Psoas muscle (tissue), 8 donors: ENCODE measurements around the gene DIAPH3. TPM values are rescaled to one million over a fixed set of nuclear protein-coding genes. Genes with fewer than 3 reads are reported as not detected.

Experiments used
- ATAC-seq, 4 donors: fragments of 200-7000 bp; cut with Tn5 transposase; one replicate each; pipeline ENCODE4 v1.9.1; 2020; ENCODE audit warnings: moderate library complexity in 3 of 4, mild to moderate bottlenecking in 2 of 4
- DNase-seq, 2 donors: peaks; one replicate each; pipeline ENCODE4 v3.0.0-alpha.2; 2020
- H3K27ac ChIP-seq: fragments of 200-600 bp; one replicate; pipeline ENCODE4 v1.8.0; 2022
- H3K27me3 ChIP-seq, 3 donors: fragments of 200-600 bp in 1 of 3; one replicate each; pipeline versions ENCODE4 v1.6.1 to v1.8.0; 2013 to 2022; ENCODE audit warnings: low read length in 2 of 3, mild to moderate bottlenecking in 2 of 3, moderate library complexity in 1 of 3; ENCODE audit not compliant: insufficient read depth in 3 of 3
- H3K36me3 ChIP-seq, 2 donors: fragments of 200-600 bp in 1 of 2; one replicate each; pipeline versions ENCODE4 v1.6.1 to v1.8.0; 2013 to 2022; ENCODE audit warnings: low read depth in 1 of 2, mild to moderate bottlenecking in 1 of 2, moderate library complexity in 1 of 2; ENCODE audit not compliant: insufficient read depth in 1 of 2
- H3K4me1 ChIP-seq: fragments of 200-600 bp; one replicate; pipeline ENCODE4 v1.8.0; 2022
- H3K4me3 ChIP-seq: fragments of 200-600 bp; one replicate; pipeline ENCODE4 v1.8.0; 2022; ENCODE audit warnings: mild to moderate bottlenecking
- H3K9me3 ChIP-seq: fragments of 200-600 bp; one replicate; pipeline ENCODE4 v1.8.0; 2022
- WGBS, 3 donors: extraction: QIAGEN DNeasy Blood & Tissue Kit; methylation state at CpG; one replicate each; pipeline versions ENCODE4 v1.1.6 to v1.1.7; 2013; 5-methylcytosine and 5-hydroxymethylcytosine counted together
- intact Hi-C, 2 donors: fragments of 100-400 bp; cut with DNase I; formaldehyde crosslinking; loops; one replicate each; pipeline versions ENCODE4 v1.11.0 to v1.14.2; 2022
- polyA plus RNA-seq, 3 donors: library from polyadenylated mRNA; stranded (reverse); fragments of 200-250 nt; gene quantifications; one replicate each; pipeline ENCODE4 v1.2.3, GENCODE V29; 2013
- total RNA-seq, 4 donors: library from RNA; stranded (reverse); fragmentation: NEBNext Ultra II Directional in 2 of 4; extraction: Animal tissue kit (Norgen Biotek cat#: 25700) in 2 of 4; gene quantifications; one replicate each; pipeline versions ENCODE4 v1.2.1 to v1.2.4, GENCODE V29; 2021 to 2023
- TF ChIP-seq, protein P1 (sequence below): fragments of 200-600 bp; IDR thresholded peaks from one replicate; pipeline ENCODE4 v1.8.0; 2022; ENCODE audit warnings: antibody characterized with exemption
- donor health status: healthy with polysubstance abuse.
- donor health status: DM: no; HTN: no; CAD: no; lungs with moderate emphysema.
- donor health status: Bipolar disorder and iron deficiency.
- donor health status: healthy.
- donor health status: DM: yes; HTN: yes; CAD: no.
- donor health status: DM: no; HTN: no; CAD: no.
- donor health status: DM: no; HTN: no; CAD: no.
- donor health status: DM: yes; HTN: yes; CAD: no.

DIAPH3 gene
- total and polyA plus RNA-seq, 7 donors, result 0.03 to 0.10 (median 0.08) TPM; not detected in 4

DNA sequence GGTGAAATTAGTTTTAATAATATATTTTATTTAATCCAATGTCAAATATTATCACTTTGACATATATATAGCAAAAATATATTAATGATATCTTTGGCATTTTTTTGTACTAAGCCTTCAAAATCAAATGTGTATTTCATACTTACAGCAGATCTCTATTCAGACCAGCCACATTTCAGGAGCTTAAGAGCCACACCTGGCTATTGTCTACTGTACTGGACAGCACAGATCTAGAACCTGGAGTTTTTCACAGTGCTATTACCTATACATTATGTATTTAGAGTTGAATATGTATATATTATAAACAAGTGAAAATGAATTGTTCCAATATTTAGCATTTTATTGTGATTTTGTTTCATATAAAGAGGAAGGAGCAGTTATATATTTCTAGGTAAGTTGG, 486.3 kb downstream of the DIAPH3 start:
- Histone ChIP-seq H3K9me3 (no peaks in the 10 kb centered on the region), H3K27me3 (no peaks in the 10 kb centered on the region), H3K27ac (no peak overlapping the region), H3K4me3 (no peak overlapping the region), H3K4me1 (peaks cover 4% of the 10 kb centered on the region), H3K36me3 (no peaks in the 10 kb centered on the region)
- intact Hi-C loops, result loop anchor here in 1 of 2 donors (5.0 to 10.0 kb wide), 2 partner anchors 285 to 343 kb away; no protein-coding TSS in a partner anchor
- TF ChIP-seq, protein P1, sequence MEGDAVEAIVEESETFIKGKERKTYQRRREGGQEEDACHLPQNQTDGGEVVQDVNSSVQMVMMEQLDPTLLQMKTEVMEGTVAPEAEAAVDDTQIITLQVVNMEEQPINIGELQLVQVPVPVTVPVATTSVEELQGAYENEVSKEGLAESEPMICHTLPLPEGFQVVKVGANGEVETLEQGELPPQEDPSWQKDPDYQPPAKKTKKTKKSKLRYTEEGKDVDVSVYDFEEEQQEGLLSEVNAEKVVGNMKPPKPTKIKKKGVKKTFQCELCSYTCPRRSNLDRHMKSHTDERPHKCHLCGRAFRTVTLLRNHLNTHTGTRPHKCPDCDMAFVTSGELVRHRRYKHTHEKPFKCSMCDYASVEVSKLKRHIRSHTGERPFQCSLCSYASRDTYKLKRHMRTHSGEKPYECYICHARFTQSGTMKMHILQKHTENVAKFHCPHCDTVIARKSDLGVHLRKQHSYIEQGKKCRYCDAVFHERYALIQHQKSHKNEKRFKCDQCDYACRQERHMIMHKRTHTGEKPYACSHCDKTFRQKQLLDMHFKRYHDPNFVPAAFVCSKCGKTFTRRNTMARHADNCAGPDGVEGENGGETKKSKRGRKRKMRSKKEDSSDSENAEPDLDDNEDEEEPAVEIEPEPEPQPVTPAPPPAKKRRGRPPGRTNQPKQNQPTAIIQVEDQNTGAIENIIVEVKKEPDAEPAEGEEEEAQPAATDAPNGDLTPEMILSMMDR, result no peak
- DNase-seq, result no peak
- ATAC-seq, result no peak

GRCh38 chr13:59674616-59675015, 489.1 kb downstream of the DIAPH3 start:
- Histone ChIP-seq H3K9me3 (no peaks in the 10 kb centered on the region), H3K36me3 (no peaks in the 10 kb centered on the region), H3K4me3 (no peak overlapping the region), H3K4me1 (peaks cover 4% of the 10 kb centered on the region), H3K27ac (no peak overlapping the region), H3K27me3 (no peaks in the 10 kb centered on the region)
- TF ChIP-seq, protein P1, result no peak
- WGBS, 3 donors, result 92 to 100% (median 98%) methylated on average over 1 of the region's 1 CpG
- intact Hi-C loops, result loop anchor here in 1 of 2 donors (5.0 to 10.0 kb wide), 2 partner anchors 282 to 340 kb away; no protein-coding TSS in a partner anchor
- ATAC-seq (no peak), DNase-seq (no peak)

DNA sequence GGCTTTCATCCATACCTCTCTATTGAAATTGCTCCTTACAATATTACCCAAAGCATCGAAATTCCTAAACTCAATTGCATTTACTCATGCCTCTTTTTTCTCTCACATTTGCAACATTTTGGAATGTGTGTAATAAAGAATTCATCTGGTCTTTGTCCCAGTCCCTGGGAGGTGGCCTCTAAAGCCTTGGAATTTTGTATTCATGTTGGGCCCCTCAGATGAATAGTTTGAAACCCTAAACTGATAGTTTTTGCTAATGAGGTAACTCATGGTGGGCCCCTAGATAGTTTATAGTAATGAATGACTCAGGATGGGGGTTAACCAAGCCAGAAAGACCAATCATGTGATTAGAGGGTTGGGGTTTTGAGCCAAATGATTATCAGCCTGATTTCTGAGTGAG, 490.4 kb downstream of the DIAPH3 start:
- Histone ChIP-seq H3K4me3 (no peak overlapping the region), H3K36me3 (no peaks in the 10 kb centered on the region), H3K4me1 (peaks cover 4% of the 10 kb centered on the region), H3K27me3 (no peaks in the 10 kb centered on the region), H3K9me3 (no peaks in the 10 kb centered on the region), H3K27ac (no peak overlapping the region)
- intact Hi-C loops, result loop anchor here in 1 of 2 donors (10.0 kb wide), 1 partner anchor 338 kb away; no protein-coding TSS in a partner anchor
- ATAC-seq (no peak), DNase-seq (no peak)
- WGBS, 3 donors, result 90 to 96% (median 93%) methylated on average over 1 of the region's 1 CpG
- TF ChIP-seq, protein P1, result no peak

- no peak for DNase-seq
- H3K4me3 ChIP-seq, result no peak overlapping the region
- no peaks in the 10 kb centered on the region for H3K9me3 ChIP-seq
- intact Hi-C loops, result loop anchor here in 1 of 2 donors (10.0 kb wide), 1 partner anchor 338 kb away; no protein-coding TSS in a partner anchor
- H3K4me1 ChIP-seq, result no peaks in the 10 kb centered on the region
- H3K27me3 ChIP-seq, result no peaks in the 10 kb centered on the region
- H3K36me3 ChIP-seq, result no peaks in the 10 kb centered on the region
- 79 to 83% (median 82%) methylated on average over 4 of the region's 4 CpGs for WGBS, 3 donors
- TF ChIP-seq, protein P1, result no peak
- no peak for ATAC-seq
- H3K27ac ChIP-seq, result no peak overlapping the region
These were observed 491.3 kb downstream of the DIAPH3 start for GRCh38 chr13:59672445-59672844.

DNA sequence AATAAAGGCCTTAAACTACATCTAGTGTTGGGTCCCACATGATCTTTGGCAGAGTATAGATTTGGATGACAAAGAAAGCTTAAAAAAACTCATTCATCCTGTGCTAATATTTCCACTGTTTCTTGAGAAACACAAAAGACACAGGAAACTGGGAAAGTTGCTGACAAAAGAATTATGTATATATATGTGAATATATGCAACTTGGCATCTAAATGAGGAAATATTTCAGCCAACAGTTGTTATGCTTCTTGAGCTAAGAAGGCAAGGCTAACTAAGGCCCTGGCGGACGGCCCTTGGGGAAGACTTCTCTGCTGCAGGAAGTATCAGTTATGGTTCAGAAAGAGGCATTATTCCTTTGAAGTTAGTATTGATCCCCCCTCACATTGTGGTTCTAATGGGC, 491.8 kb downstream of the DIAPH3 start:
- intact Hi-C loops, result loop anchor here in 1 of 2 donors (10.0 kb wide), 1 partner anchor 337 kb away; no protein-coding TSS in a partner anchor
- TF ChIP-seq, protein P1, result no peak

More for the DNA sequence above, 491.8 kb downstream of the DIAPH3 start:
- Histone ChIP-seq H3K4me3 (no peak overlapping the region), H3K27me3 (no peaks in the 10 kb centered on the region), H3K36me3 (no peaks in the 10 kb centered on the region), H3K27ac (no peak overlapping the region), H3K4me1 (no peaks in the 10 kb centered on the region), H3K9me3 (no peaks in the 10 kb centered on the region)
- ATAC-seq (no peak), DNase-seq (no peak)
- WGBS, 3 donors, result 76 to 84% (median 78%) methylated on average over 2 of the region's 2 CpGs
